Astrocyte (in vitro differentiated cells and primary cell): ENCODE results near the gene TGM2. TPM values are rescaled to one million over a fixed set of nuclear protein-coding genes. Genes with fewer than 3 reads are reported as not detected.

Experiments
- DNase-seq: peaks from one replicate; pipeline ENCODE4 v3.0.0-alpha.2; 2010; ENCODE audit warnings: low read depth
- FAIRE-seq: peaks from 2 replicates; lab custom pipeline; 2011; peaks lifted over from hg19 to GRCh38; lab: Jason Lieb, UNC
- H2AFZ ChIP-seq: 2 replicates; pipeline ENCODE4 v1.6.0; 2012; ENCODE audit warnings: low read depth, low read length, inconsistent platforms
- H3K27ac ChIP-seq: 2 replicates; pipeline ENCODE4 v1.5.1; 2011; ENCODE audit warnings: low read depth, low read length, inconsistent platforms
- H3K27me3 ChIP-seq: 2 replicates; pipeline ENCODE4 v1.6.0; 2011; ENCODE audit warnings: low read length, inconsistent platforms; ENCODE audit not compliant: insufficient read depth
- H3K36me3 ChIP-seq: 2 replicates; pipeline ENCODE4 v1.5.1; 2011; ENCODE audit warnings: low read length, inconsistent platforms; ENCODE audit not compliant: insufficient read depth
- H3K4me1 ChIP-seq: 2 replicates; pipeline ENCODE4 v1.5.1; 2011; ENCODE audit warnings: low read length, inconsistent platforms; ENCODE audit not compliant: insufficient read depth
- H3K4me2 ChIP-seq: 2 replicates; pipeline ENCODE4 v1.6.0; 2012; ENCODE audit warnings: low read length, inconsistent platforms
- H3K4me3 ChIP-seq: 2 replicates; pipeline ENCODE4 v1.5.1; 2011; ENCODE audit warnings: low read depth, mild to moderate bottlenecking, low read length, inconsistent platforms; ENCODE audit not compliant: insufficient read depth
- H3K79me2 ChIP-seq: 2 replicates; pipeline ENCODE4 v1.6.0; 2012; ENCODE audit warnings: mild to moderate bottlenecking, low read length, inconsistent platforms; ENCODE audit not compliant: insufficient read depth
- H3K9ac ChIP-seq: 2 replicates; pipeline ENCODE4 v1.6.0; 2012; ENCODE audit warnings: mild to moderate bottlenecking, low read length, inconsistent platforms
- H3K9me3 ChIP-seq: 2 replicates; pipeline ENCODE4 v1.5.1; 2012; ENCODE audit warnings: low read depth, mild to moderate bottlenecking, low read length, inconsistent platforms; ENCODE audit not compliant: insufficient read depth
- H4K20me1 ChIP-seq: 2 replicates; pipeline ENCODE4 v1.6.0; 2012; ENCODE audit warnings: low read length, inconsistent platforms; ENCODE audit not compliant: insufficient read depth
- H3K27ac Mint-ChIP-seq: one replicate; pipeline ENCODE4 v1.8.0; 2021; ENCODE audit warnings: mild to moderate bottlenecking, mixed read lengths; ENCODE audit not compliant: unreplicated experiment
- H3K27me3 Mint-ChIP-seq: one replicate; pipeline ENCODE4 v1.8.0; 2021; ENCODE audit warnings: low read depth, mixed read lengths; ENCODE audit not compliant: unreplicated experiment
- H3K36me3 Mint-ChIP-seq: one replicate; pipeline ENCODE4 v1.8.0; 2021; ENCODE audit warnings: low read depth, mixed read lengths; ENCODE audit not compliant: unreplicated experiment
- H3K4me1 Mint-ChIP-seq: one replicate; pipeline ENCODE4 v1.8.0; 2021; ENCODE audit warnings: low read depth, mixed read lengths; ENCODE audit not compliant: unreplicated experiment
- H3K4me3 Mint-ChIP-seq: one replicate; pipeline ENCODE4 v1.8.0; 2021; ENCODE audit warnings: mild to moderate bottlenecking, moderate library complexity, mixed read lengths; ENCODE audit not compliant: unreplicated experiment
- H3K9me3 Mint-ChIP-seq: one replicate; pipeline ENCODE4 v1.8.0; 2021; ENCODE audit warnings: mild to moderate bottlenecking, mixed read lengths; ENCODE audit not compliant: unreplicated experiment
- EZH2 ChIP-seq: IDR thresholded peaks from 2 replicates; pipeline ENCODE4 v1.6.1; 2012; ENCODE audit warnings: mild to moderate bottlenecking, low read length, inconsistent platforms; ENCODE audit not compliant: insufficient read depth
- total RNA-seq: library from RNA; stranded (reverse); gene quantifications from 2 replicates; pipeline ENCODE4 v1.2.1, GENCODE V29; 2021
- TF ChIP-seq, protein P1 (sequence below): IDR thresholded peaks from 2 replicates; pipeline ENCODE4 v1.5.1; 2011; ENCODE audit warnings: low read depth, mild to moderate bottlenecking, inconsistent platforms, low read length, moderate library complexity; ENCODE audit not compliant: insufficient read depth

TGM2 gene
- total RNA-seq, 1 donor from 2014 or later = 98.9 TPM

GRCh38 chr20:38168791-38169589 lies 3.9 kb upstream of the TGM2 start:
- H3K27me3 ChIP-seq = no peaks in the 10 kb centered on the region
- Mint-ChIP-seq H3K4me1 (peaks cover 46% of the 10 kb centered on the region), H3K36me3 (no peaks in the 10 kb centered on the region), H3K9me3 (no peaks in the 10 kb centered on the region), H3K27me3 (no peaks in the 10 kb centered on the region), H3K4me3 (no peak overlapping the region), H3K27ac (no peak overlapping the region)
- no peaks in the 10 kb centered on the region for H3K36me3 ChIP-seq
- peaks cover 70% of the 10 kb centered on the region for H3K4me1 ChIP-seq
- no peak for TF ChIP-seq EZH2
- TF ChIP-seq, protein P1, sequence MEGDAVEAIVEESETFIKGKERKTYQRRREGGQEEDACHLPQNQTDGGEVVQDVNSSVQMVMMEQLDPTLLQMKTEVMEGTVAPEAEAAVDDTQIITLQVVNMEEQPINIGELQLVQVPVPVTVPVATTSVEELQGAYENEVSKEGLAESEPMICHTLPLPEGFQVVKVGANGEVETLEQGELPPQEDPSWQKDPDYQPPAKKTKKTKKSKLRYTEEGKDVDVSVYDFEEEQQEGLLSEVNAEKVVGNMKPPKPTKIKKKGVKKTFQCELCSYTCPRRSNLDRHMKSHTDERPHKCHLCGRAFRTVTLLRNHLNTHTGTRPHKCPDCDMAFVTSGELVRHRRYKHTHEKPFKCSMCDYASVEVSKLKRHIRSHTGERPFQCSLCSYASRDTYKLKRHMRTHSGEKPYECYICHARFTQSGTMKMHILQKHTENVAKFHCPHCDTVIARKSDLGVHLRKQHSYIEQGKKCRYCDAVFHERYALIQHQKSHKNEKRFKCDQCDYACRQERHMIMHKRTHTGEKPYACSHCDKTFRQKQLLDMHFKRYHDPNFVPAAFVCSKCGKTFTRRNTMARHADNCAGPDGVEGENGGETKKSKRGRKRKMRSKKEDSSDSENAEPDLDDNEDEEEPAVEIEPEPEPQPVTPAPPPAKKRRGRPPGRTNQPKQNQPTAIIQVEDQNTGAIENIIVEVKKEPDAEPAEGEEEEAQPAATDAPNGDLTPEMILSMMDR = no peak
- DNase-seq (no peak), FAIRE-seq (no peak)
- H3K9me3 ChIP-seq = no peaks in the 10 kb centered on the region
- peak overlapping the region; percentile 48 for H3K9ac ChIP-seq
- H3K4me3 ChIP-seq = no peak overlapping the region
- peaks cover 3% of the 10 kb centered on the region for H4K20me1 ChIP-seq
- no peak overlapping the region for H3K4me2 ChIP-seq
- H3K79me2 ChIP-seq = peaks cover 16% of the 10 kb centered on the region
- no peak overlapping the region for H2AFZ ChIP-seq
- peak overlapping the region; percentile 76 for H3K27ac ChIP-seq

GRCh38 chr20:38167851-38168760 lies 3.0 kb upstream of the TGM2 start:
- no peaks in the 10 kb centered on the region for H3K27me3 ChIP-seq
- H3K79me2 ChIP-seq = peaks cover 25% of the 10 kb centered on the region
- Mint-ChIP-seq H3K9me3 (no peaks in the 10 kb centered on the region), H3K27me3 (no peaks in the 10 kb centered on the region), H3K36me3 (no peaks in the 10 kb centered on the region), H3K27ac (peak overlapping the region; percentile 88), H3K4me3 (no peak overlapping the region), H3K4me1 (peaks cover 39% of the 10 kb centered on the region)
- peak; percentile 96 for DNase-seq
- no peak overlapping the region for H3K4me3 ChIP-seq
- H3K9ac ChIP-seq = peak overlapping the region; percentile 48
- TF ChIP-seq, protein P1 = no peak
- peak overlapping the region; percentile 39 for H3K4me2 ChIP-seq
- peak; percentile 9 for FAIRE-seq
- peaks cover 5% of the 10 kb centered on the region for H4K20me1 ChIP-seq
- peaks cover 69% of the 10 kb centered on the region for H3K4me1 ChIP-seq
- H3K36me3 ChIP-seq = peaks cover 3% of the 10 kb centered on the region
- no peak overlapping the region for H2AFZ ChIP-seq
- H3K9me3 ChIP-seq = no peaks in the 10 kb centered on the region
- H3K27ac ChIP-seq = peak overlapping the region; percentile 76
